ENCODE data around the gene CHD3. TPM values are rescaled to one million over a fixed set of nuclear protein-coding genes. Genes with fewer than 3 reads are reported as not detected.

CHD3 gene
- total and polyA plus RNA-seq, 2 of the 13 experiments (the other 11 are each of a cell fraction or from before 2014, with no cell fraction given): 2.7 to 3.7 TPM

- TF ChIP-seq E2F2 (CRISPR knock-in tag; IDR thresholded peaks at IDR 0.05; ENCODE audit: borderline replicate concordance) (no peak), SSRP1 (CRISPR knock-in tag; IDR thresholded peaks at IDR 0.05) (no peak), NR1H2 (CRISPR knock-in tag; IDR thresholded peaks at IDR 0.05; ENCODE audit: borderline replicate concordance, low read depth) (no peak), NCOA5 (CRISPR knock-in tag; IDR thresholded peaks at IDR 0.05) (no peak), KAT8 (CRISPR knock-in tag; IDR thresholded peaks at IDR 0.05) (peak; percentile 90), NFE2L2 (IDR thresholded peaks at IDR 0.05; ENCODE audit: low read length) (no peak), DZIP1 (CRISPR knock-in tag; IDR thresholded peaks at IDR 0.05) (peak; percentile 28; the same call in 1 of the 2 replicates), GMEB2 (CRISPR knock-in tag; IDR thresholded peaks at IDR 0.05; ENCODE audit: low read depth) (no peak), XBP1 (CRISPR knock-in tag; IDR thresholded peaks at IDR 0.05) (0 out of 2 replicates have a peak, but pooled peaks have one; percentile 29), ZNF788 (CRISPR knock-in tag; IDR thresholded peaks at IDR 0.05; ENCODE audit: borderline replicate concordance) (peak; percentile 60), ZNF777 (CRISPR knock-in tag; IDR thresholded peaks at IDR 0.05) (peak; percentile 59; the same call in 1 of the 2 replicates), ZSCAN29 (CRISPR knock-in tag; conservative IDR thresholded peaks at IDR 0.05) (0 out of 2 replicates have a peak, but pooled peaks have one; percentile 21), REL (CRISPR knock-in tag; conservative IDR thresholded peaks at IDR 0.05) (no peak), RFXAP (CRISPR knock-in tag; IDR thresholded peaks at IDR 0.05; ENCODE audit: borderline replicate concordance) (0 out of 2 replicates have a peak, but pooled peaks have one; percentile 43), RBAK (CRISPR knock-in tag; IDR thresholded peaks at IDR 0.05) (no peak), ZBTB42 (CRISPR knock-in tag; IDR thresholded peaks at IDR 0.05) (no peak), ZFP36 (IDR thresholded peaks at IDR 0.05; ENCODE audit: borderline replicate concordance, low read depth, low read length, partially characterized antibody) (no peak), CREM (IDR thresholded peaks at IDR 0.05) (peak; percentile 91), CREM (CRISPR knock-in tag; IDR thresholded peaks at IDR 0.05) (no peak), RFX1 (IDR thresholded peaks at IDR 0.05) (no peak), ZNF558 (CRISPR knock-in tag; IDR thresholded peaks at IDR 0.05; ENCODE audit: borderline replicate concordance) (no peak), ZNF33A (CRISPR knock-in tag; IDR thresholded peaks at IDR 0.05; ENCODE audit: borderline replicate concordance) (no peak), ZNF839 (CRISPR knock-in tag; IDR thresholded peaks at IDR 0.05; ENCODE audit: borderline replicate concordance) (0 out of 2 replicates have a peak, but pooled peaks have one; percentile 28)
These were observed 43.3 kb downstream of the CHD3 start, which contains the start of the genes CNTROB and TRAPPC1 (continued) for GRCh38 chr17:7931709-7932482.
